Measurements from ENCODE around the gene DNAJC6.
A peak's percentile ranks its signal among the peaks of the same experiment; 100 is the strongest.
"Not testable (repeated sequence)": the region's sequence is repeated elsewhere in the genome, so short reads cannot be mapped to it uniquely, and the experiment has no call there.

Gene DNAJC6

DNA sequence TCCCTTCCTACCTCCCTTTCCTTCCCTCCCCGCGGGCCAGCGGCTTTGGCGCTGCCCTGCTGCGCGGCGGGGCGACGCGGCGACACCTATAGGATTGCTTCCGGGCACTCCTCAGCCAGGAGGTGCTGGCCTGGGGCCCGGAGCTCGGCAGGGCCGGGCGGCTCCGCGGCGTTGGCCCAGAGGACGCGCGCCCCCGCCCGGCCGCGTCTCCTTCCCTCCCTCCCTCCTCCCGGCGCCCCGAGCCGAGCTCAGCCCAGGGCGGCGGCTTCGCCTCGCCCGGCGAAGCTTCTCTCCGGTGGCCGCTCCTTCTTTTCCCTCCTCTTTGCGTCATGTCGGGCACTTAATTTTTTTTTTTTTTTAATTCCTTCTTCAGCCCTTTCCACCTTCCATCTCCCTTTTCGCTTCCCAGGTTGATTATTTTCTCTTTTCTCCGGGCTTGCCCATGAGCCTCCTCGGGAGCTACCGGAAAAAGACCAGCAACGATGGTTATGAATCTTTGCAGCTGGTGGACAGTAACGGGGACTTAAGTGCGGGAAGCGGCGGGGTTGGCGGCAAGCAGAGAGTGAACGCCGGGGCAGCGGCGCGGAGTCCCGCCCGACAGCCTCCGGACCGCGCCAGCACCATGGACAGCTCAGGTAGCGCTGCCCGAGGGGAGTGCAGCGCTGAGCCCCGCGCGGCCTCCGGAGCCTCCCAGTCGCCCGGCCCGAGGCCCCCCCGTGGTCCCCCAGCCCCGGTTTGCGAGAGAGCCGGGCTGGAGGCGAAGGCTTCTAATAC lies at the start of gene DNAJC6:
Gene DNAJC6, plus strand, starts transcription at position 240 of the 774 bp plus-strand sequence. Its CDS starts 203 bp downstream, at position 443.
- DNase-seq (ENCODE audit: low read depth): peak; percentile 3

GRCh38 chr1:65259816-65260215 lies 49.5 kb upstream of the DNAJC6 start:
- DNase-seq (ENCODE audit: low read depth): no peak

GRCh38 chr1:65260851-65261473 lies 48.4 kb upstream of the DNAJC6 start:
- DNase-seq (ENCODE audit: low read depth): no peak

DNA sequence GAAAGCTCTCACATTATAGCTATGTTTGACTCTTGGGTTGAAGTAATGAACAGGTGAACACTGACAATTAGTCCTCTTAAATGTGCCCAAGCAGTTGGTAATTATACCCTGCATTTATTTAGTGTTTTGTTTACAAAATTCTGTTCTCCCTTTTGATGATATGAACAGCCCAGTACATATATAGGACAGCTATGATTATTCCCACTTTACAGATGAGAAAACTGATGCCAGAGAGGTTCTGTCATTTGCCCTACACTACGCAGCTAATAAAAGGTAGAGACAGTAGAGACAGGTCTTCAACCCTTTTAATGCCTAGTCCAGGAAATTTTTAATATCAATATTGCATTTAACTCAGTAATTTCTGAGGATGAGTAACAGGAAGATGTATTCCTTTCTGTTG lies 46.1 kb upstream of the DNAJC6 start:
- no peak for DNase-seq (ENCODE audit: low read depth)

DNA sequence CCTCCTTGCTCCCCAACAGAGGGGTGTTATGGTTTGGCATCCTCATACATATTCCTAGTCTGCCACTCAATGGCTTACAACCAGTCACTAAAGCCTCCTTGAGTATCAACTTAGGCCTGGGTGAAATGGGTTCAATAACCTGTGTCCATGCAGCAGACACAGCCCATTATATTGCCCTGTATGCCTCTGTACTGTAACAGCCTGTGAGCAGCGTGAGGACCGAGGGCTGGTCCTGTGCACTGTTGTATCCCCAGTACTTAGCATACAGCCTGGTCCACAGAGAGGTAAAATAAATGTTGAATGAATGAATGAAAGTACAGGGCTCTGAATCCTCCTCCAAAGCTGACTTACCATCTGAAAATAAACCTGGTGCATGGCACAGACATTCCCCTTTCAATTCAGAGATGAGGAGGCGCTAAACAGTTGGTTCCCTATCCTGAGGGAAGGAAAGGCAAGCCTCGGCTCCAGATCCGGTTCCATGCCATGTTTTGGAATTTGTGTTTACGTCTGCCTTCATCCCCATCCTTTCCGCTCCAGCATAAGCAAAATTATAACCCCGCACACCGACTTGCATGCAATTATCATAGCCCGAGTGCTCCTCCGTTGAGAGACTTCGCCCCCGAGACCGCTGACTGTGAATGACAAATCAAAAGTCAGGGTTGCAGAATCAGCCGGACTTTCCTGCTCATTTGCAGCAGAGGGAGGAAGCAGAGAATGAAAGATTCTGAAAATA lies 45.0 kb upstream of the DNAJC6 start:
- DNase-seq (ENCODE audit: low read depth): no peak

- DNase-seq (ENCODE audit: low read depth): no peak
These were observed 44.1 kb upstream of the DNAJC6 start for GRCh38 chr1:65265296-65265650.

DNA sequence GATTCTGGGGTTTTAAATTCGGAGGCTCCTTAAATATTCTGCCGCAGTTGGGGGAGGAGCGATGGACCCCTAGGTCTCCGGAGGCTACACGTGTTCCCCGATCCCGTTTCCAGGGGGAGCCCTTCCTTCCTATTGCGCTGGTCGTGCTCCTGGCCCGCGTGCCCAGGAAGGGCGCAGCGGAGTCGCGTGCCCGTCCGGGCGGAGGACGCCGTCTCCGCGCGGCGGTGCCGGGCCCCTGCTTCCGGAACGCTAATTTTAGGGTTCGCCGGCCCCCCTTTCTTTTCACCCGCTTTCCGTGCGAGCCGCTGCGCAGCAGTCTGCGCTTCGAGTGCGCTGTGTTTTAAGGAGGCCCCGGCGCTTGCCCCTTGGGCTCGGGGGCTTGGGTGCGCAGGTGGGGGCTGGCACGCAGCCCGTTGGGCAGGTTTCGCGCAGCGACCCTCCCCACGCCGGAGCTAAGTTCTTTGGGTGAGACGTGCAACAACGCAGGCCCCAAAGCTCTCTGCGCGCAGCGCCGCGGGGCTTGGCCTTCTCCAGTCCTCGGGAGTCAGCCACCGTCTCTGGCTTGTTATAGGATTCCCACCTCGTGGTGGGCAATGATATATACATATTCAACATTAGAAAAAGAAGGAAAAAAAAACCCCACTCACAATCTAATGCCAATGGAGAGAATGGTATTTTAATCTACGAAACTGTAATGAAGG lies 43.5 kb upstream of the DNAJC6 start:
- no peak for DNase-seq (ENCODE audit: low read depth)

GRCh38 chr1:65266476-65266875 lies 42.9 kb upstream of the DNAJC6 start:
- no peak for DNase-seq (ENCODE audit: low read depth)

- DNase-seq (ENCODE audit: low read depth): no peak
These were observed 42.1 kb upstream of the DNAJC6 start for GRCh38 chr1:65267271-65267670.

DNA sequence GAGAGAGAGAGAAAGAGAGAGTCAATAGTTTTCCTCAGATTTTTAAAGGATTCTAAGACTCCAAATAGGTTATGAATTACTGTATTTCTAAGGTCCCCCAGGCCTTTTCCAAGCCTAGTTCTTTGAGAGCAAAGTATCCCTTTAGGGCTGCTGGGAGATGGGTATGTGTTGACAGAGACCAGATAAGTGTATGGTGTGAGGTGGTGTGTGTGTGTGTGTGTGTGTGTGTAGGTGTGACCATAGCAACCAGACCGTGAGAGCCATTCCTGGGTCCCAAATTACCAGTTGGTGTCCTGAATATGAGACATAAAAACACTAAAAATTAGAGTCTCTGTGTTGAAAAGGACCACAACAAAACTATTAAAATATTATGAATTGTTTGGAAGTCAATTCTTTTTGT lies 41.7 kb upstream of the DNAJC6 start:
- DNase-seq (ENCODE audit: low read depth): no peak

GRCh38 chr1:65269612-65270011 lies 39.7 kb upstream of the DNAJC6 start:
- no peak for DNase-seq (ENCODE audit: low read depth)

DNA sequence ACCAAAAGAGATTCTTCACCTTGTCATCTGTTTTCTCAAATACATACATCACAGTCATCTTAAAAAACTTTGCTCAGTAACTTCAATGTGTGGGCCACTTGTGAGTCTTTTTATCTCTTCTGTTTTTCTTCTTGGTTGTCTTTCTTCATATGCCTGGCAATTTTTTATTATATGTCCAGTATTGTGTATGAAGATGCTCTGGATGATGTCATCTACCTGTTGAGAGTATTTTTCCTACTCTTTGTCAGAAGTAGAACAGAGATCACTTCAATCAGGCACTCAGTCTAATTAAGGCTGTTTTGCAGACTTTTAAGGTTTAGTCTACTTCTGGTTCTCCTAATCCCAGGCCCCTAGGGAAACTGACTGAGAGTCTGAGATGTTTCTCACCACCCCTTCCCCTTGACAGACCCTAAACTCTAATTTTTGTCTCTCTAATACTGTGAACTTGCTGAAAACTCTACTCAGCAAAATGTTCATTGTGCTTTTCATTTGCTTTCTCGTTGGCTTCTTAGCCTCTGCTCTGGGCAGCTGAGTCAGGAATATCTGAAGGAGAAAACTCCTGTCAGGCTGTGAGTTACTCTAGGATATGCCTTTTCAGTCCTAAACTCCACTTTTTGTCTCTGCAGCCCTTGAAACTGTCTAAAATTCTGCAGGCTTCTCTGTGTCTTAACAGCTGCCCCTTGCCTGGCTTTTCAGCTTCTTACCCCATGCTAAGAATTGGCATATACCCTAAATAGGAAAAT lies 33.0 kb upstream of the DNAJC6 start:
- DNase-seq (ENCODE audit: low read depth): no peak

- no peak for DNase-seq (ENCODE audit: low read depth)
These were observed 31.6 kb upstream of the DNAJC6 start for GRCh38 chr1:65277605-65278347.

- DNase-seq (ENCODE audit: low read depth): no peak
These were observed 30.8 kb upstream of the DNAJC6 start for GRCh38 chr1:65278376-65279069.

DNA sequence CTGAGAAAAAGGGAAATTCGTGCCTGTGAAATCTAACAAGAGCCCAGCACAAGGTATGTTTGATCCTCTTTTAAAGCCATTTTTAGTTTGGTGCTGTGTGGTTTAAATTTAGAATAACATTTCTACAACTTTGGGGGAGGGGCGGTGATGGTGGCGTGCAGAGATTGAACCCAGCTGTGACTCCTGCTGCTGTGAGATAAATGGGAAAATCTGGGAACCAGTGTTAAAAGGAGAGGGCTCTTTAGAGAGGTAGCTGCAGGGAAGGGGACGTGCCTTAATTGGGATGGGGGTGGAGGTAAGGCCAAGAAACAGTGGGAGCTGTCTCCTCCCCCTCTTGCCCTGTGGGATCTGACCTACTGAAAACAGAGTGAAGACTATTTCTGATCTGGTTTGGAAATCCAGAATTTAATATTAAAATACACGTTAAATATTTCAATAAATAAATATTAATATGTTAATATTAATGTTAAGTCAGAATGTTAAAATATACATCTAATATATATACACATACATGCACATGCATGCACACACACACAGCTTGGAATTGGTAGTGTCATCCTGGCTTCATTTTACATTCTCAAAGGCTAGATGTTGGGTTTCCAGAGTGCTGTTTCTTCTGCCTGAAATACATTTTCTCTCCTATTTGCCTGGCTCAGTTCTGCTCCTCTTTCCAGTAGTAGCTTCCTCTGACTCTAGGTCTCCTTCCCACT lies 30.1 kb upstream of the DNAJC6 start:
- no peak for DNase-seq (ENCODE audit: low read depth)

GRCh38 chr1:65281846-65282245 lies 27.5 kb upstream of the DNAJC6 start:
- no peak for DNase-seq (ENCODE audit: low read depth)

DNA sequence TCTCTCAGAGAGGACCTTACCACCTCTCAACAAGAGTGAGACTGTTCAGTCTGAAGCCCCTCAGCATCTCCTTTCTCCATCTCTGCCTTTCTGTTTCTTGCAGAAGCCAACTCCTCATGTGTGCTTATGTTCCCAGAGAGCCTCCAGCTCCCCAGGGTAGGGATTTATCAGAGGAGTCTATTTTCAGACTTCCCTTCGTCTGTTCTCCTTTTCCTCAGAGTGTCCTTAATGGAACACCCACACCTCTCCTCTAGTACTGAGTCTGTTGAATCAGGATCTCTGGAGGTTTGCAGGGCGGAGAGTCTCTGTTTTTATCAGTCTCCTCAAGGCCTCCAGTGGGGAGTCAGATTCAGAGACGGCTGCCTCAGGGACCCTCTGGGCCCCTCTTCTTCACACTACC lies 25.1 kb upstream of the DNAJC6 start:
- DNase-seq (ENCODE audit: low read depth): no peak

DNA sequence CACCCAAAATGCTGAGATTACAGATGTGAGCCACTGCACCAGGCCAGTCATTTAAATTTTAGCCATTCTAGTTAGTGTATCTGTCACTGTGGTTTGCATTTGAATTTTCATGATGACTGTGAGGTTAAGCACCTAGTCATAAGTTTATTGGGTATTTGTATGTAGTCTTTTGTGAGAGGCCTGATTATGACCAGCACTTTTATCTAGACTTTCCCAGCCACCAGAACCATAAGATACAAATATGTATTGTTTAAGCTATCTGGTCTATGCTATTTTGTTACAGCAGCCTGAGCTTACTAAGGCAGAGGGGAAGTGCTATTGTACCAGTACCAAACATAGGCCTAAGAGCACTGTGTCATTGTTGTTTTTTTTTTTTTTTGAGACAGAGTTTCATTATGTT lies 19.9 kb upstream of the DNAJC6 start:
- no peak for DNase-seq (ENCODE audit: low read depth)

DNA sequence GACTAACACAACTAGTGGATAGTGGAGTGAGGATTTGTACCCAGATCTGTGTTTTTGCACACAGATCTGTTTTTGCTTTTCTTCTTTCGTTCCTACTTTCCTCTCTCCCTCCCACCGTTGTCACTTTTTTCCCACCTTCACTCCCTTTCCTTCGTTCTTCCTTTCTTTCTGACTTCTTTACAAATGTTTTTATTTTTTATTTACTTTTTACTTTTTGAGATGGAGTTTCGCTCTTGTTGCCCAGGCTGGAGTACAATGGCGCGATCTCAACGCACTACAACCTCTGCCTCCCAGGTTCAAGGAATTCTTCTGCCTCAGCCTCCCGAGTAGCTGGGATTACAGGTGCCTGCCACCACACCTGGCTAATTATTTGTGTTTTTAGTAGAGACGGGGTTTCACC lies 17.5 kb upstream of the DNAJC6 start:
- not testable (repeated sequence) for DNase-seq (ENCODE audit: low read depth)
